Hematopoietic multipotent progenitor cell treated with erythropoietin and hydrocortisone succinate and interleukin-3 and kit ligand, for 17 days (in vitro differentiated cells): ENCODE measurements around the gene FKBP1A.
"Not testable (repeated sequence)": the region's sequence is repeated elsewhere in the genome, so short reads cannot be mapped to it uniquely, and the experiment has no call there.

Source experiments
- DNase-seq: peaks from one replicate; pipeline ENCODE4 v3.0.0-alpha.2; 2015; ENCODE audit warnings: low spot score

FKBP1A gene

GRCh38 chr20:1363522-1363921, 29.3 kb downstream of the FKBP1A start:
- DNase-seq: no peak

- no peak for DNase-seq
Observed at GRCh38 chr20:1362484-1362883, 30.4 kb downstream of the FKBP1A start.

GRCh38 chr20:1360094-1360846, 32.6 kb downstream of the FKBP1A start:
- no peak for DNase-seq

GRCh38 chr20:1357921-1358671, 34.8 kb downstream of the FKBP1A start:
- no peak for DNase-seq

GRCh38 chr20:1353956-1354355, 38.9 kb downstream of the FKBP1A start:
- DNase-seq: no peak

- no peak for DNase-seq
Observed at GRCh38 chr20:1346315-1346969, 46.4 kb downstream of the FKBP1A start.

GRCh38 chr20:1345756-1346093, 47.1 kb downstream of the FKBP1A start:
- DNase-seq: no peak

GRCh38 chr20:1345030-1345755, 47.7 kb downstream of the FKBP1A start:
- no peak for DNase-seq

GRCh38 chr20:1343446-1344124, 49.3 kb downstream of the FKBP1A start:
- not testable (repeated sequence) for DNase-seq

- DNase-seq: no peak
Observed at GRCh38 chr20:1341561-1342265, 51.1 kb downstream of the FKBP1A start.

GRCh38 chr20:1338801-1339200, 54.1 kb downstream of the FKBP1A start:
- DNase-seq: no peak

- no peak for DNase-seq
Observed at GRCh38 chr20:1338096-1338495, 54.8 kb downstream of the FKBP1A start.

GRCh38 chr20:1337441-1337840, 55.4 kb downstream of the FKBP1A start:
- DNase-seq: no peak

- DNase-seq: no peak
Observed at GRCh38 chr20:1336699-1337367, 56.0 kb downstream of the FKBP1A start.

- DNase-seq: no peak
Observed at GRCh38 chr20:1335961-1336698, 56.7 kb downstream of the FKBP1A start.

GRCh38 chr20:1334761-1335160, 58.1 kb downstream of the FKBP1A start:
- no peak for DNase-seq

- DNase-seq: no peak
Observed at GRCh38 chr20:1334370-1334731, 58.5 kb downstream of the FKBP1A start.

- DNase-seq: no peak
Observed at GRCh38 chr20:1333462-1334369, 59.1 kb downstream of the FKBP1A start.

GRCh38 chr20:1332749-1333300, 60.0 kb downstream of the FKBP1A start:
- DNase-seq: no peak
